Esophagus muscularis mucosa (tissue), 4 donors: ENCODE results near the gene SDK2. TPM values are rescaled to one million over a fixed set of nuclear protein-coding genes. Genes with fewer than 3 reads are reported as not detected.

Source experiments
- DNase-seq: peaks from one replicate; pipeline ENCODE4 v3.0.0-alpha.2; 2017; ENCODE audit errors: extremely low spot score
- H3K27ac ChIP-seq, 4 donors: fragments of 200-600 bp; sonication (generic); replicated peaks in 1 of 4; 1 replicate in 3 of 4; 2 replicates in 1 of 4; pipeline ENCODE4 v1.5.1; 2016 to 2019; ENCODE audit warnings: mild to moderate bottlenecking in 1 of 4
- H3K27me3 ChIP-seq, 4 donors: fragments of 200-600 bp; sonication (generic); one replicate each; pipeline versions ENCODE4 v1.5.1 to v1.6.0; 2016 to 2019
- H3K36me3 ChIP-seq, 4 donors: fragments of 200-600 bp; sonication (generic); one replicate each; pipeline ENCODE4 v1.5.1; 2016 to 2019
- H3K4me1 ChIP-seq, 4 donors: fragments of 200-600 bp; sonication (generic); one replicate each; pipeline ENCODE4 v1.5.1; 2016 to 2019
- H3K4me3 ChIP-seq, 4 donors: fragments of 200-600 bp; sonication (generic); 1 replicate in 2 of 4; 2 replicates in 2 of 4; pipeline ENCODE4 v1.5.1; 2016 to 2019; ENCODE audit warnings: mild to moderate bottlenecking in 4 of 4, moderate library complexity in 1 of 4
- H3K9me3 ChIP-seq, 4 donors: fragments of 200-600 bp; sonication (generic); 1 replicate in 3 of 4; 2 replicates in 1 of 4; pipeline ENCODE4 v1.5.1; 2016 to 2019
- CTCF ChIP-seq, 3 experiments: fragments of 200-600 bp in 2 of 3; fragments of 450-650 bp in 1 of 3; sonication (generic) in 2 of 3; IDR thresholded peaks; one replicate each; pipeline ENCODE4 v1.5.1; 2017 to 2019; ENCODE audit warnings: antibody characterized with exemption in 3 of 3, mild to moderate bottlenecking in 2 of 3, moderate library complexity in 1 of 3
- EP300 ChIP-seq: sonication (generic); formaldehyde crosslinking; IDR thresholded peaks from one replicate; pipeline ENCODE4 v1.6.1; 2017; ENCODE audit warnings: antibody characterized with exemption
- POLR2A ChIP-seq: fragments of 450-650 bp; IDR thresholded peaks from one replicate; pipeline ENCODE4 v1.6.1; 2017; ENCODE audit warnings: antibody characterized with exemption, moderate library complexity, mild to moderate bottlenecking, low read depth
- POLR2AphosphoS5 ChIP-seq, 2 donors: sonication (generic); formaldehyde crosslinking; IDR thresholded peaks; one replicate each; pipeline ENCODE4 v1.6.1; 2017; ENCODE audit warnings: antibody characterized with exemption in 2 of 2
- WGBS: methylation state at CpG from one replicate; pipeline ENCODE4 v1.1.5; 2018; 5-methylcytosine and 5-hydroxymethylcytosine counted together
- intact Hi-C: fragments of 100-400 bp; cut with DNase I; formaldehyde crosslinking; loops from one replicate; pipeline ENCODE4 v1.15.1; 2023
- total RNA-seq, 4 donors: library from RNA; depleted of rRNA; stranded (reverse); fragments of >200 nt; gene quantifications; one replicate each; pipeline versions ENCODE4 v1.1.0 to v1.2.1, GENCODE V29; 2016

Gene SDK2
- total RNA-seq, 4 donors from 2014 or later, result 0.42 to 2.0 (median 1.2) TPM

DNA sequence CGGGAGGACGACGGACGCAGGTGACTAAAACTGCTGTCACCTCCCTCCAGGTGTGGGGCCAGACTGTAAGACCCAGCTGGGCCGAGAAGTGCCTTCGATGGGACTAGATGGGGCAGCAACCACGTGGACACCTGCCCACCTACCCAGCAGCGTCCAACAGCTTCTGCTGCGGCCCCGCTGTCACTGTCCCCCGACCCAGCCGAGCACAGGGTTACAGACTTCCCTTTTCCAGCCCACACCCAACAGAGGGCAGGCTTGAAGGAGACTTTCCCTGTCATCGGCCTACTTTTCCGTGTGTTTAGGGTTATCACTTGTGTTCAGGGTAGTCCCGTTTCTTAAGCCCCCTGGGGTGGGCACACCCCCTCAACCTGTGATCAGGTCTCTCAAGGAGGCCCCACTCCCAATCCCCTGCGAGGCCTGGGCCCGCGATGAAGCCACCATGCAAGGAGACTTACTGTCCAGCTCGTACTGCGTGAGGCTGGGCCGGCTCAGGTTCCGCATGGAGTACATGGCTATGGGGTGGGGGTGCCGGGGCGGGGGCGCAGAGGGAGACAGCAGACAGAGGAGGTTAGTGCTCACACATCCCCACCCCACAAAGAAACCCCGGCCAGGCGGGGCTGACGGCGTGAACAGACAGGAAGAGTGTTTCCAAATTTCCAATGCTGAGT lies 263.7 kb downstream of the SDK2 start:
- H3K9me3 ChIP-seq, result no peaks in the 10 kb centered on the region
- peaks cover 0 to 5% (median 0%) of the 10 kb centered on the region in 4 donors for H3K27me3 ChIP-seq
- no peak for DNase-seq
- H3K4me1 ChIP-seq, result peaks cover 0 to 5% (median 2%) of the 10 kb centered on the region in 4 donors
- 89% methylated on average over 23 of the region's 29 CpGs for WGBS
- no peak overlapping the region for H3K27ac ChIP-seq
- H3K36me3 ChIP-seq, result peaks cover 0 to 3% (median 0%) of the 10 kb centered on the region in 4 donors
- TF ChIP-seq EP300, result no peak
- no peak for TF ChIP-seq CTCF (IDR thresholded peaks at IDR 0.05)
- TF ChIP-seq POLR2AphosphoS5 (IDR thresholded peaks at IDR 0.05), result no peak
- no peak for TF ChIP-seq POLR2A
- intact Hi-C loops, result no loop called here
- no peak overlapping the region for H3K4me3 ChIP-seq

- DNase-seq, result no peak
- Histone ChIP-seq H3K36me3 (peaks cover 0 to 3% (median 0%) of the 10 kb centered on the region in 4 donors), H3K27ac (no peak overlapping the region), H3K9me3 (no peaks in the 10 kb centered on the region), H3K4me1 (peaks cover 0 to 5% (median 2%) of the 10 kb centered on the region in 4 donors), H3K4me3 (no peak overlapping the region), H3K27me3 (peaks cover 0 to 5% (median 0%) of the 10 kb centered on the region in 4 donors)
- no peak for TF ChIP-seq POLR2A
- TF ChIP-seq POLR2AphosphoS5 (IDR thresholded peaks at IDR 0.05), result no peak
- TF ChIP-seq CTCF (IDR thresholded peaks at IDR 0.05), result no peak
- 66% methylated on average over 5 of the region's 8 CpGs for WGBS
- intact Hi-C loops, result loop anchor here (10.0 kb wide), 1 partner anchor 195 kb away; no protein-coding TSS in a partner anchor
Observed at GRCh38 chr17:73379826-73380225, 264.4 kb downstream of the SDK2 start.

DNA sequence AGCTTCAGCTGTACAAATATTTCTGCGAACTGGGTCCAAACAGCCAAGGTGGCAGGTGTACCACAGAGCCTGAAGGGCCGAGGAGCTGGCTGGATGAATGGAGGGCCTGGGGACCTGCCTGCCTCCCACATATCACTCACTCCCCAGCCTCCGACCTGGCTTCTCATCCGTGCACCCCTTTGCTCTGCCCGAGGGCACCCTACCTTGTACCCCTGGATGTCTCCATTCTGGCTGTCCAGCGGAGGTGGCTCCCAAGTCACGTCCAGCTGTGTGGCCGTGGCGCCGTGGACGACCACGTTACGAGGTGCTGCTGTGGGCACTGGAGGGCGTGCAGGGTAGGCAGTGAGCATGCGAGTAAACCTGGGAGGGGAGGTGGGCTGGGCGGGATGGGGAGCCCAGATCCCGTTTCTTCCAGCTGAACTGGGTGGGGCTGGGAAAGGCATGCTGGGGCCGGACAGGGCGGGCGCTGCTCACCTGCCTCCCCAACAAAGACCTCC lies 265.2 kb downstream of the SDK2 start:
- Histone ChIP-seq H3K27ac (no peak overlapping the region), H3K4me3 (no peak overlapping the region), H3K36me3 (peaks cover 0 to 3% (median 0%) of the 10 kb centered on the region in 4 donors), H3K27me3 (peaks cover 0 to 5% (median 0%) of the 10 kb centered on the region in 4 donors), H3K9me3 (no peaks in the 10 kb centered on the region), H3K4me1 (peaks cover 0 to 5% (median 2%) of the 10 kb centered on the region in 4 donors)
- TF ChIP-seq CTCF (IDR thresholded peaks at IDR 0.05), result no peak
- no peak for TF ChIP-seq POLR2AphosphoS5 (IDR thresholded peaks at IDR 0.05)
- no peak for TF ChIP-seq POLR2A
- TF ChIP-seq EP300, result no peak
- WGBS, result 92% methylated on average over 19 of the region's 20 CpGs
- intact Hi-C loops, result loop anchor here (10.0 kb wide), 1 partner anchor 194 kb away; no protein-coding TSS in a partner anchor
- no peak for DNase-seq

DNA sequence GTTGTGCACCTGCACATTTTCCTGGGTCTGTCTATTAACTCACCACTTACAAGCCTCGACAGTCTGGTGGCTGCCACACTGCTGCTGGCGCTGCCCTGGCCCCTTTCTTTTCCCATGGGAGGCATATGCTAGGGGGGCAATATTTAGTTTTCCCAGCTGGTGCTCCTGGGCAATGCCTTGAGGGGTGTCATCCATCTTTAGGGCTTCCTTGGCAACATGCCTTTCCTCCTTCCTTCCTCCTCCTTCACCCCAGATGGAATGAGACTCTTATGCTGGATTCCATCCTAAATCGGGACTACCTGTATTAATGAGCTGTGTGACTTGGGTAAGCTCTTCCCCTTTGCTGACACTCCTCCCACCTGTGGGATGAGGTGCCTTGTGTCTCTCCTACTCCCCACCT lies 267.6 kb downstream of the SDK2 start:
- H3K4me3 ChIP-seq, result no peak overlapping the region
- WGBS, result 91% methylated on average over 3 of the region's 3 CpGs
- H3K27me3 ChIP-seq, result peaks cover 0 to 5% (median 0%) of the 10 kb centered on the region in 4 donors
- no peak for TF ChIP-seq CTCF (IDR thresholded peaks at IDR 0.05)
- H3K27ac ChIP-seq, result no peak overlapping the region
- peaks cover 0 to 5% (median 2%) of the 10 kb centered on the region in 4 donors for H3K4me1 ChIP-seq
- H3K36me3 ChIP-seq, result peaks cover 0 to 3% (median 0%) of the 10 kb centered on the region in 4 donors
- intact Hi-C loops, result loop anchor here (10.0 kb wide), 1 partner anchor 192 kb away; no protein-coding TSS in a partner anchor
- H3K9me3 ChIP-seq, result no peaks in the 10 kb centered on the region
- no peak for DNase-seq
